ENCODE data around the gene PES1. TPM values are rescaled to one million over a fixed set of nuclear protein-coding genes. Genes with fewer than 3 reads are reported as not detected.
"Not testable (repeated sequence)": the region's sequence is repeated elsewhere in the genome, so short reads cannot be mapped to it uniquely, and the experiment has no call there.

PES1 gene
- total RNA-seq, 1 experiment from 2014 or later, result 145 TPM

GRCh38 chr22:30561402-30562189 lies 30.1 kb downstream of the PES1 start:
- BruUV-seq (replicated peaks), result no TSS peak
- H3K36me3 Mint-ChIP-seq (ENCODE audit: insufficient read depth, unreplicated experiment), result no peaks in the 10 kb centered on the region
- H3K27ac Mint-ChIP-seq (ENCODE audit: low read depth, unreplicated experiment), result no peak overlapping the region
- CTCF ChIA-PET, result no interaction called here
- H3K9me3 Mint-ChIP-seq (ENCODE audit: unreplicated experiment), result no peaks in the 10 kb centered on the region
- DNase-seq (ENCODE audit: unreplicated experiment), result no peak
- no peak for TF ChIP-seq CTCF (IDR thresholded peaks at IDR 0.05; ENCODE audit: unreplicated experiment)
- peaks cover 5% of the 10 kb centered on the region for H3K4me1 Mint-ChIP-seq (ENCODE audit: insufficient read depth, unreplicated experiment)
- no peak overlapping the region for H3K4me3 Mint-ChIP-seq (ENCODE audit: unreplicated experiment)
- no peaks in the 10 kb centered on the region for H3K27me3 Mint-ChIP-seq (ENCODE audit: insufficient read depth, unreplicated experiment)
- POLR2A ChIA-PET, result interaction anchor here (0.8 kb wide), 1 partner anchor 15 kb away, joined by 5 read pairs; no protein-coding TSS in a partner anchor
- intact Hi-C loops (cut with micrococcal nuclease), result no loop called here

- H3K4me1 Mint-ChIP-seq (ENCODE audit: insufficient read depth, unreplicated experiment); CTCF ChIA-PET; H3K27ac Mint-ChIP-seq (ENCODE audit: low read depth, unreplicated experiment): not testable (repeated sequence)
Observed at GRCh38 chr22:30560643-30561202, 31.0 kb downstream of the PES1 start.

GRCh38 chr22:30559889-30560288 lies 31.8 kb downstream of the PES1 start:
- ChIA-PET POLR2A (interaction anchor here (0.7 kb wide), 1 partner anchor 30 kb away, joined by 3 read pairs; no protein-coding TSS in a partner anchor), CTCF (no interaction called here)
- H3K36me3 Mint-ChIP-seq (ENCODE audit: insufficient read depth, unreplicated experiment), result no peaks in the 10 kb centered on the region
- H3K4me1 Mint-ChIP-seq (ENCODE audit: insufficient read depth, unreplicated experiment), result peaks cover 5% of the 10 kb centered on the region
- no peak for DNase-seq (ENCODE audit: unreplicated experiment)
- H3K4me3 Mint-ChIP-seq (ENCODE audit: unreplicated experiment), result no peak overlapping the region
- TF ChIP-seq CTCF (IDR thresholded peaks at IDR 0.05; ENCODE audit: unreplicated experiment), result no peak
- intact Hi-C loops (cut with micrococcal nuclease), result no loop called here
- no peaks in the 10 kb centered on the region for H3K27me3 Mint-ChIP-seq (ENCODE audit: insufficient read depth, unreplicated experiment)
- no peak overlapping the region for H3K27ac Mint-ChIP-seq (ENCODE audit: low read depth, unreplicated experiment)
- H3K9me3 Mint-ChIP-seq (ENCODE audit: unreplicated experiment), result no peaks in the 10 kb centered on the region
- no TSS peak for BruUV-seq (replicated peaks)

More at GRCh38 chr22:30560643-30561202, 31.0 kb downstream of the PES1 start:
- BruUV-seq (replicated peaks); H3K27me3 Mint-ChIP-seq (ENCODE audit: insufficient read depth, unreplicated experiment); H3K36me3 Mint-ChIP-seq (ENCODE audit: insufficient read depth, unreplicated experiment); POLR2A ChIA-PET; DNase-seq (ENCODE audit: unreplicated experiment); H3K4me3 Mint-ChIP-seq (ENCODE audit: unreplicated experiment); intact Hi-C loops (cut with micrococcal nuclease); H3K9me3 Mint-ChIP-seq (ENCODE audit: unreplicated experiment): not testable (repeated sequence)
- peak; percentile 5 for TF ChIP-seq CTCF (IDR thresholded peaks at IDR 0.05; ENCODE audit: unreplicated experiment)

GRCh38 chr22:30557243-30557642 lies 34.5 kb downstream of the PES1 start:
- H3K27ac Mint-ChIP-seq (ENCODE audit: low read depth, unreplicated experiment), result no peak overlapping the region

More at GRCh38 chr22:30557243-30557642, 34.5 kb downstream of the PES1 start:
- intact Hi-C loops (cut with micrococcal nuclease), result no loop called here
- ChIA-PET POLR2A (no interaction called here), CTCF (interaction anchor here (1.0 kb wide), 1 partner anchor 110 kb away, joined by 3 read pairs; no protein-coding TSS in a partner anchor)
- no peaks in the 10 kb centered on the region for H3K27me3 Mint-ChIP-seq (ENCODE audit: insufficient read depth, unreplicated experiment)
- H3K36me3 Mint-ChIP-seq (ENCODE audit: insufficient read depth, unreplicated experiment), result no peaks in the 10 kb centered on the region
- peaks cover under 1% of the 10 kb centered on the region for H3K4me1 Mint-ChIP-seq (ENCODE audit: insufficient read depth, unreplicated experiment)
- H3K9me3 Mint-ChIP-seq (ENCODE audit: unreplicated experiment), result no peaks in the 10 kb centered on the region
- TF ChIP-seq CTCF (IDR thresholded peaks at IDR 0.05; ENCODE audit: unreplicated experiment), result no peak
- no peak overlapping the region for H3K4me3 Mint-ChIP-seq (ENCODE audit: unreplicated experiment)
- BruUV-seq (replicated peaks), result no TSS peak
- no peak for DNase-seq (ENCODE audit: unreplicated experiment)

All from MCF 10A (cell line).